HG03342 (cell line): Measurements from ENCODE around the gene CYP24A1.

ENCODE experiments used
- ATAC-seq: cut with Tn5 transposase; IDR thresholded peaks from one replicate; pipeline ENCODE4 v1.9.1; 2021; ENCODE audit warnings: mild to moderate bottlenecking, moderate library complexity; ENCODE audit not compliant: unreplicated experiment

CYP24A1 gene

GRCh38 chr20:54173653-54174456 lies at the start of gene CYP24A1:
TSS of gene CYP24A1 (minus strand) at chr20:54173986. CDS start at chr20:54173579, 407 bp downstream.
- no peak for ATAC-seq

GRCh38 chr20:54223285-54223684 lies 49.5 kb upstream of the CYP24A1 start:
- no peak for ATAC-seq

GRCh38 chr20:54221996-54222890 lies 48.5 kb upstream of the CYP24A1 start:
- no peak for ATAC-seq

GRCh38 chr20:54221353-54221752 lies 47.6 kb upstream of the CYP24A1 start:
- ATAC-seq = no peak

- ATAC-seq = no peak
Measured at GRCh38 chr20:54220722-54221121, 46.9 kb upstream of the CYP24A1 start.

GRCh38 chr20:54219751-54220426 lies 46.1 kb upstream of the CYP24A1 start:
- no peak for ATAC-seq

- ATAC-seq = no peak
Measured at GRCh38 chr20:54218470-54218869, 44.7 kb upstream of the CYP24A1 start.

- no peak for ATAC-seq
Measured at GRCh38 chr20:54217762-54218161, 44.0 kb upstream of the CYP24A1 start.

- no peak for ATAC-seq
Measured at GRCh38 chr20:54215157-54215789, 41.5 kb upstream of the CYP24A1 start.

- no peak for ATAC-seq
Measured at GRCh38 chr20:54214566-54214965, 40.8 kb upstream of the CYP24A1 start.

GRCh38 chr20:54212871-54213270 lies 39.1 kb upstream of the CYP24A1 start:
- ATAC-seq = no peak

GRCh38 chr20:54212226-54212625 lies 38.4 kb upstream of the CYP24A1 start:
- ATAC-seq = no peak

GRCh38 chr20:54209216-54209813 lies 35.5 kb upstream of the CYP24A1 start:
- ATAC-seq = no peak

GRCh38 chr20:54208548-54209176 lies 34.9 kb upstream of the CYP24A1 start:
- ATAC-seq = peak; percentile 3

- ATAC-seq = peak; percentile 94
Measured at GRCh38 chr20:54207743-54208547, 34.2 kb upstream of the CYP24A1 start, which contains the start of gene PFDN4. TSS of gene PFDN4 (plus strand) at chr20:54208087. CDS start at chr20:54208101, 14 bp downstream.

GRCh38 chr20:54207053-54207742 lies 33.4 kb upstream of the CYP24A1 start:
- ATAC-seq = no peak

GRCh38 chr20:54205450-54205849 lies 31.7 kb upstream of the CYP24A1 start:
- no peak for ATAC-seq

GRCh38 chr20:54204481-54204880 lies 30.7 kb upstream of the CYP24A1 start:
- ATAC-seq = no peak
